Heart right ventricle (tissue), 16 donors: Measurements from ENCODE around the gene PRR15L. TPM values are rescaled to one million over a fixed set of nuclear protein-coding genes. Genes with fewer than 3 reads are reported as not detected.

Experiments used
- ATAC-seq, 8 donors: fragments of 200-7000 bp; cut with Tn5 transposase; one replicate each; pipeline ENCODE4 v1.9.1; 2020; ENCODE audit warnings: mild to moderate bottlenecking in 8 of 8, moderate library complexity in 8 of 8, moderate number of reproducible peaks in 1 of 8
- DNase-seq, 2 donors: peaks; one replicate each; pipeline ENCODE4 v3.0.0-alpha.2; 2020
- H3K27ac ChIP-seq, 10 donors: fragments of 200-600 bp; sonication (generic) in 2 of 10; one replicate each; pipeline versions ENCODE4 v1.5.0 to v1.8.0; 2020 to 2022; ENCODE audit warnings: mild to moderate bottlenecking in 3 of 10
- H3K27me3 ChIP-seq, 7 donors: fragments of 200-600 bp; one replicate each; pipeline ENCODE4 v1.8.0; 2021 to 2022; ENCODE audit warnings: mild to moderate bottlenecking in 2 of 7
- H3K36me3 ChIP-seq, 9 donors: fragments of 200-600 bp; sonication (generic) in 1 of 9; one replicate each; pipeline versions ENCODE4 v1.5.0 to v1.8.0; 2020 to 2022; ENCODE audit warnings: mild to moderate bottlenecking in 2 of 9
- H3K4me1 ChIP-seq, 9 donors: fragments of 200-600 bp; sonication (generic) in 1 of 9; one replicate each; pipeline versions ENCODE4 v1.5.0 to v1.8.0; 2020 to 2022; ENCODE audit warnings: mild to moderate bottlenecking in 4 of 9
- H3K4me3 ChIP-seq, 10 donors: fragments of 200-600 bp; sonication (generic) in 2 of 10; one replicate each; pipeline versions ENCODE4 v1.5.0 to v1.8.0; 2020 to 2022; ENCODE audit warnings: mild to moderate bottlenecking in 7 of 10, moderate library complexity in 2 of 10
- H3K9me3 ChIP-seq, 11 donors: fragments of 200-600 bp in 10 of 11; sonication (generic) in 2 of 11; one replicate each; pipeline versions ENCODE4 v1.5.0 to v1.8.0; 2013 to 2022; ENCODE audit warnings: mild to moderate bottlenecking in 2 of 11, control low read depth in 1 of 11, moderate library complexity in 1 of 11
- CTCF ChIP-seq, 9 donors: fragments of 200-600 bp; sonication (generic) in 2 of 9; IDR thresholded peaks; one replicate each; pipeline versions ENCODE4 v1.5.0 to v1.8.0; 2021 to 2022; ENCODE audit warnings: antibody characterized with exemption in 9 of 9, mild to moderate bottlenecking in 5 of 9, moderate library complexity in 1 of 9
- WGBS, 2 donors: extraction: QIAGEN DNeasy Blood & Tissue Kit; methylation state at CpG; one replicate each; pipeline ENCODE4 v1.1.7; 2013; ENCODE audit warnings: inconsistent platforms in 1 of 2; 5-methylcytosine and 5-hydroxymethylcytosine counted together
- intact Hi-C, 10 donors: fragments of 100-400 bp; cut with DNase I; formaldehyde crosslinking; loops; one replicate each; pipeline versions ENCODE4 v1.11.1 to v1.14.2; 2022
- polyA plus RNA-seq, 2 donors: library from polyadenylated mRNA; stranded (reverse); fragments of 200-250 nt; gene quantifications; one replicate each; pipeline ENCODE4 v1.2.3, GENCODE V29; 2013
- total RNA-seq, 10 donors: library from RNA; stranded (reverse); fragmentation: NEBNext Ultra II Directional in 3 of 10; extraction: Animal tissue kit (Norgen Biotek cat#: 25700) in 3 of 10; gene quantifications; one replicate each; pipeline versions ENCODE4 v1.2.1 to v1.2.4, GENCODE V29; 2021 to 2023
- donor health status: Arrhythmogenic right ventricular cardiomyopathy.
- donor health status: ischemic (EF 13 %, LVEDD 7.1; RV severe dilation, severe dysfunction).
- donor health status: healthy with polysubstance abuse.
- donor health status: DM: no; HTN: yes; CAD: no.
- donor health status: DM: no; HTN: no; CAD: no.
- donor health status: ischemic (EF 25% LVEDD 6.9; RV normal size, moderate dysfunction).
- donor health status: ischemic (EF 25% LVEDD 5.7; RV mildly dilated, moderate dysfunction).
- donor health status: healthy.
- donor health status: DM: yes; HTN: yes; CAD: no.
- donor health status: Ischemic cardiomyopathy.
- donor health status: ischemic (EF 35%, LVEDD 5.7; RV mildly dilated, moderate dysfunction).
- donor health status: nonischemic (EF 11% LVEDD 7.7; RV severe dilation, severe dysfunction).
- donor health status: DM: yes; HTN: yes; CAD: no.
- donor health status: PGD.
- donor health status: ischemic (EF 29% LVEDD 5.4; RV normal size, mild dysfunction).
- donor health status: nonischemic (EF 23%, LVEDD 6.1; RV moderate dilation, normal function).

Gene PRR15L
- total and polyA plus RNA-seq, 12 donors: not detected

- intact Hi-C loops: loop anchor here in 5 of 10 donors (5.0 kb wide), 1 partner anchor 36 kb away; the partner anchor contains the start of gene PNPO (in 5 of the 5)
Measured at GRCh38 chr17:47906443-47906842, 51.2 kb downstream of the PRR15L start.

DNA sequence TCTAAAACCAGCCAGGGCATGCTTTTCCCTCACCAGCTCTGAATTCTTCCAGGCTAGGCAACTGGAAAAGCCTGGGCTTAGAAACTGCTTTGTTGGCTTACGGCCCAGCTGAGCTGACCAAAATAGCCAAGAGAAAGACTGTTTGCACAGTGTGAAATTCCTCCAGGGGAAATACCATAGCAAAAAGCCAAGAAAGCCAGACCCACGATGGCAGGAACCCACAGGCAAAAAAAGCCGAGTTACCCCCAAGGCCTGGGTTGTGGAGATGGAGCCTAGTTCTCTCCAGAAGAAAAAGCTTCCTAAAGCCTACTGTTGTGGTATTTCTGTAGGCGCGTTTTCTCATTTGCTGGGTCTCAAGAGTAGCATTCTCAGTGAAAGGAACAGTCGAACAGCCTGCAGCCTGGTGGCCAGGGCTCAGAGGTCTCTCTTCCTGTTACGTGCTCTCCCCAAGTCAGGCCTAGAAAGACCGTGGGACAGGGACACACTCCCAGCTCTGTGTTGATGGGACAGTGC lies 52.4 kb downstream of the PRR15L start:
- peak overlapping the region in 5 of 10 donors; percentile 2 to 22 (median 14) for H3K4me3 ChIP-seq
- intact Hi-C loops: loop anchor here in 5 of 10 donors (5.0 kb wide), 1 partner anchor 37 kb away; the partner anchor contains the start of gene PNPO (in 5 of the 5)

More at GRCh38 chr17:47906443-47906842, 51.2 kb downstream of the PRR15L start:
- peaks cover 0 to 4% (median 0%) of the 10 kb centered on the region in 9 donors for H3K36me3 ChIP-seq
- no peak overlapping the region for H3K4me3 ChIP-seq
- no peaks in the 10 kb centered on the region for H3K27me3 ChIP-seq
- 76 to 84% methylated on average over 3 of the region's 3 CpGs for WGBS, 2 donors
- DNase-seq: no peak
- H3K27ac ChIP-seq: peak overlapping the region; percentile 89 to 100 (median 93)
- ATAC-seq: no peak
- no peak for TF ChIP-seq CTCF (IDR thresholded peaks at IDR 0.05)
- no peaks in the 10 kb centered on the region for H3K9me3 ChIP-seq
- H3K4me1 ChIP-seq: peaks cover 44 to 86% (median 69%) of the 10 kb centered on the region in 9 donors

GRCh38 chr17:47902039-47902744 lies 55.5 kb downstream of the PRR15L start:
- intact Hi-C loops: no loop called here
- Histone ChIP-seq H3K36me3 (peaks cover 0 to 15% (median 0%) of the 10 kb centered on the region in 9 donors), H3K4me3 (no peak overlapping the region), H3K9me3 (no peaks in the 10 kb centered on the region), H3K4me1 (peaks cover 47 to 100% (median 86%) of the 10 kb centered on the region in 9 donors), H3K27me3 (no peaks in the 10 kb centered on the region), H3K27ac (peak overlapping the region in 7 of 10 donors; percentile 46 to 100 (median 96))
- 66 to 77% methylated on average over 4 of the region's 4 CpGs for WGBS, 2 donors
- ATAC-seq (no peak), DNase-seq (no peak)
- TF ChIP-seq CTCF (IDR thresholded peaks at IDR 0.05): no peak

More for the DNA sequence above, 52.4 kb downstream of the PRR15L start:
- DNase-seq: peak; percentile 66 to 88
- Histone ChIP-seq H3K9me3 (no peaks in the 10 kb centered on the region), H3K36me3 (peaks cover 0 to 4% (median 0%) of the 10 kb centered on the region in 9 donors), H3K27me3 (no peaks in the 10 kb centered on the region), H3K4me1 (peaks cover 45 to 97% (median 80%) of the 10 kb centered on the region in 9 donors), H3K27ac (peak overlapping the region; percentile 89 to 100 (median 93))
- ATAC-seq: peak; percentile 76 to 92 (median 86)
- peak in 2 of 9 donors; percentile 10 to 22 for TF ChIP-seq CTCF (IDR thresholded peaks at IDR 0.05)
- 5 to 7% methylated on average over 8 of the region's 8 CpGs for WGBS, 2 donors

Other genes starting within 250 kb of the PRR15L start
- 1 to 10 TPM in 1 of 10 donors, under 1 TPM in 5, not detected in 4; 0.11 to 2.0 (median 0.29) TPM for gene TBX21, start 224.6 kb downstream of the PRR15L start, total RNA-seq
- gene TBX21, start 224.6 kb downstream of the PRR15L start, polyA plus RNA-seq: under 1 TPM; 0.07 to 0.15 TPM
- gene OSBPL7, start 136.1 kb downstream of the PRR15L start, total RNA-seq: 1 to 10 TPM; 2.8 to 8.7 (median 5.1) TPM
- gene OSBPL7, start 136.1 kb downstream of the PRR15L start, polyA plus RNA-seq: 1 to 10 TPM; 3.1 to 9.6 TPM
- 10 to 100 TPM; 44.8 to 72.3 (median 62.9) TPM for gene MRPL10, start 126.3 kb downstream of the PRR15L start, total RNA-seq
- gene MRPL10, start 126.3 kb downstream of the PRR15L start, polyA plus RNA-seq: 10 to 100 TPM; 44.2 to 63.6 TPM
- under 1 TPM in 7 of 10 donors, not detected in 3; 0.14 to 0.53 (median 0.34) TPM for gene LRRC46, start 126.2 kb downstream of the PRR15L start, total RNA-seq
- gene LRRC46, start 126.2 kb downstream of the PRR15L start, polyA plus RNA-seq: under 1 TPM; 0.19 to 0.95 TPM
- 10 to 100 TPM; 25.6 to 38.2 (median 34.5) TPM for gene SCRN2, start 116.6 kb downstream of the PRR15L start, total RNA-seq
- gene SCRN2, start 116.6 kb downstream of the PRR15L start, polyA plus RNA-seq: 10 to 100 TPM; 20.6 to 82.5 TPM
- gene SP6, start 106.7 kb downstream of the PRR15L start, total RNA-seq: under 1 TPM; 0.05 to 0.51 (median 0.20) TPM
- gene SP6, start 106.7 kb downstream of the PRR15L start, polyA plus RNA-seq: 1 to 10 TPM in 1 of 2 donors, under 1 TPM in 1; 0.22 to 1.9 TPM
- gene SP2, start 61.6 kb downstream of the PRR15L start, total RNA-seq: 10 to 100 TPM; 13.0 to 18.3 (median 15.9) TPM
- 1 to 10 TPM; 4.3 to 8.0 TPM for gene SP2, start 61.6 kb downstream of the PRR15L start, polyA plus RNA-seq
- 10 to 100 TPM; 22.8 to 37.0 (median 31.5) TPM for gene PNPO, start 16.3 kb downstream of the PRR15L start, total RNA-seq
- 10 to 100 TPM in 1 of 2 donors, 1 to 10 TPM in 1; 9.5 to 10.9 TPM for gene PNPO, start 16.3 kb downstream of the PRR15L start, polyA plus RNA-seq
- gene CDK5RAP3, start 13.2 kb upstream of the PRR15L start, total RNA-seq: 10 to 100 TPM; 44.0 to 71.2 (median 62.3) TPM
- gene CDK5RAP3, start 13.2 kb upstream of the PRR15L start, polyA plus RNA-seq: 100 to 1,000 TPM in 1 of 2 donors, 10 to 100 TPM in 1; 69.9 to 143 TPM
- gene COPZ2, start 79.9 kb upstream of the PRR15L start, total RNA-seq: 10 to 100 TPM; 45.3 to 67.3 (median 60.7) TPM
- gene COPZ2, start 79.9 kb upstream of the PRR15L start, polyA plus RNA-seq: 10 to 100 TPM; 17.5 to 54.1 TPM
- gene NFE2L1, start 90.5 kb upstream of the PRR15L start, total RNA-seq: 1,000 to 10,000 TPM in 1 of 10 donors, 100 to 1,000 TPM in 9; 443 to 1,033 (median 704) TPM
- 100 to 1,000 TPM; 108 to 251 TPM for gene NFE2L1, start 90.5 kb upstream of the PRR15L start, polyA plus RNA-seq
- 10 to 100 TPM; 30.3 to 40.8 (median 35.9) TPM for gene CBX1, start 143.6 kb upstream of the PRR15L start, total RNA-seq
- gene CBX1, start 143.6 kb upstream of the PRR15L start, polyA plus RNA-seq: 10 to 100 TPM; 19.8 to 38.8 TPM
- 10 to 100 TPM in 9 of 10 donors, 1 to 10 TPM in 1; 7.2 to 17.0 (median 12.3) TPM for gene SNX11, start 149.9 kb upstream of the PRR15L start, total RNA-seq
- gene SNX11, start 149.9 kb upstream of the PRR15L start, polyA plus RNA-seq: 10 to 100 TPM in 1 of 2 donors, 1 to 10 TPM in 1; 7.1 to 17.1 TPM